Islet of Langerhans (tissue), 1 donor: ENCODE results near the gene DDX52.

Experiments
- FAIRE-seq: peaks from one replicate; lab custom pipeline; 2011; peaks lifted over from hg19 to GRCh38; lab: Jason Lieb, UNC

Gene DDX52

DNA sequence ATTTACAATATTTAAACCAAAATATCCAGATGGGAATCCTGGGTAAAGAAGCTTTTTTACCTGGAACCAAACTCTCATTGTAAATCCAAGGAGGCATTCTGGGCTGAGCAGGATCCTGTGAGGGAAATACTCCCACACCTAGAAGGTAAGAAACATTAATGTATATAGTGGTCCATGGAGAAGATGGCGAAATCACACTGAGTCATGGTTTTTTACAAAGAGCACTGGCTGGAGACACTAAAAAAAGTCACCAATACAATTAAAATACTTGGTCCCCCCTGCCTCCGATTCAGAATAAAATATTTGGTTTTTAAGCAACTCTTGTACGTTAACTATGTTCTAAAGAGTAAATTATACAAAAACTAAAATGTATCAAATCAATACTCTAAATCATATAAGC, 67.0 kb downstream of the DDX52 start:
- FAIRE-seq = no peak

DNA sequence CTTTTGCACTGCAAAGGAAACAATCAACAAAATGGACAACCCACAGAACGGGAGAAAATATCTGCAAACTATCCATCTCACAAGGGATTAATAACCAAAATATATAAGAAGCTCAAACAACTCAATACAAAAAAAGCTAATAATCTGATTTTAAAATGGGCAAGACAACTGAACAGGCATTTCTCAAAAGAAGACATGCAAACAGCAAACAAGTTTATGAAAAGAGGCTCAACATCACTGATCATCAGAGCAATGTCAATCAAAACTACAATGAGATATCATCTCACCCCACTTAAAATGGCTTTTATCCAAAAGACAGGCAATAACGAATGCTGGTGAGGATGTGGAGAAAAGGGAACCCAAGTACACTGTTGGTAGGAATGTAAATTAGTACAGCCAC, 68.8 kb downstream of the DDX52 start:
- FAIRE-seq = no peak

GRCh38 chr17:37571674-37572073, 71.6 kb downstream of the DDX52 start:
- no peak for FAIRE-seq

DNA sequence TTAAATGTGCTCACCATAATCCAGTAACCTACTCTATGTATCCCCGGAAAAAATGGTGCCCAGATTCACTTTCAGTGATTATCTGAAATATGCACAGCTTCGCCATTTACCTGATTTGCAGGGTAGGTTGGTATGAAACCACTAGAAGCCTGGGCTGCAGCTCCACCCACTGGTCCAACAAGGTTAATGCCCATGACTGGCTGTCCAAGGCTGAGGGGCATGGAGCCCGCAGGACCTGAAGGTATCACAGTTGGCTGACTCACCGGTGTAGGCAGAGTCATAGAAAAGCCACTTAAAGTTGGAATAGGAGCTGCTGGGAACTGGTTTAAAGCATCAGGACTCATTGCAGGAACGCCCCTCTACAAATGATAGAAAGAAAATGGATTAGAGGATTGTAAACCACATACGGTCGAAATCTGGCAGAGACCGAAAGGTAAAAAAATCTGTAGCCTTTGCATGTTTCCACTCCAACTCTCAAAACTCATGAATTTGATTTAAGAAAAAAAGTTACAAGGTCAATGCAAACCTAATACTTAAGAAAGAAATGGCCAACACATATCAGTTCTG, 72.6 kb downstream of the DDX52 start:
- no peak for FAIRE-seq

GRCh38 chr17:37568350-37569053, 74.7 kb downstream of the DDX52 start:
- no peak for FAIRE-seq

- FAIRE-seq = no peak
Observed at GRCh38 chr17:37567538-37567937, 75.7 kb downstream of the DDX52 start.

GRCh38 chr17:37567137-37567536, 76.1 kb downstream of the DDX52 start:
- FAIRE-seq = no peak

DNA sequence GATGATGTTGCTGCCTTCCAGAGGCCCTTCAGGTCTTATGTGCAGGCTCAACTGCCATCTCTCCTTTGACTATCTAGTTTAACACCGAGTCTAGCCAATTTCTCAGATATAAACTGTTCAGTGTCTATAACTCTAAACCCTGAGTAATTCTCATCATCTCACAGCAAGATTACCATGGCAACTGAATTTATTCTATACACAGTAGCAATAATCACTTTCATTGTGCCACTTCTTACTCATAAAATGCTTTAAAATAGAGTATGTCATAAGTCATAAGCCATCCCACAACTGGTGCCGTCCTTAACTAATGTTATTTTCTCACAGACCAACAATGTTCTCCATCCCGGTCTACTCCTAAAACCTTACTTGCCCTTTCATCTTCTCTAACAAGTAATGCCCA, 79.0 kb downstream of the DDX52 start:
- no peak for FAIRE-seq

DNA sequence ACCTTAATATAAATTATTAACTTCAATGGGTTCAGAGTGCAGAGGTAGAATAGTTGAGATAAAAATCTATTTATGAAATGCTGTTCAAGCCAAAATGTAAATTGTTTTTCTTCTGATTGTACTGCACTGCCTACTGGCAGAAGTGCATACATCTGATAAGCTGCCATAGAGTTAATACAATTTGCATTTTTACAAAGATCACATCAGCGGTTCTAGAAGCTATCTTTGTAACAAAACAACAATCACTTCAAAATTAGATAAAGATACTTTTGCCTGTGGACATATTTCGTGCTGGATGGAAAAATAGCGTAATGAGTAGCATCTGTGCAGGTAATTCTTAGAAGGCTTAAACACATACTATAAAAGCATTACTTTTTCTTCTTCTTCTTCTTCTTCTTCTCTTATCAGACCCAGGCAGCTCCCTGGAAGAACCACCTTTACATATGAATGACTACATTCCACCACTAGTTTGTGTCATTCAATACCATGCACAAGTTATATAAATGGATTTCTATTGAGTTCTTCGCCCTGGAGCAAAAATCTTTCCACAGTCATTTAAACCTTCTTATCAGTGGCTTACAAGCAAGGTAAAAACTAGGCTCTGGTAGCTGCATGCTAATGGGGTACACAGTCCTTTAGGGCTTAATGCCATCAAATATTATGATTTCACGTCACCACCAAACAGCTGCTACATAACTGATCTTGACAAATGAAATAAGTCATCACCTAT, 81.1 kb downstream of the DDX52 start:
- FAIRE-seq = no peak
